Ishikawa (cell line): ENCODE measurements around the gene PLPPR3.

ENCODE experiments used
- CEBPB ChIP-seq: IDR thresholded peaks from 2 replicates; pipeline ENCODE4 v1.6.1; 2012
- CREB1 ChIP-seq: IDR thresholded peaks from 2 replicates; pipeline ENCODE4 v1.6.1; 2012; ENCODE audit warnings: low read depth
- EGR1 ChIP-seq: IDR thresholded peaks from 2 replicates; pipeline ENCODE4 v1.6.1; 2012
- EP300 ChIP-seq: IDR thresholded peaks from 2 replicates; pipeline ENCODE4 v1.6.1; 2012; ENCODE audit warnings: borderline replicate concordance
- FOXM1 ChIP-seq: IDR thresholded peaks from 2 replicates; pipeline ENCODE4 v1.6.1; 2012; ENCODE audit warnings: low read depth, borderline replicate concordance
- NFIC ChIP-seq: IDR thresholded peaks from 2 replicates; pipeline ENCODE4 v1.6.1; 2012
- RAD21 ChIP-seq: IDR thresholded peaks from 2 replicates; pipeline ENCODE4 v1.6.1; 2012; ENCODE audit warnings: low read depth
- REST ChIP-seq: IDR thresholded peaks from 2 replicates; pipeline ENCODE4 v1.6.1; 2012; ENCODE audit warnings: low read depth, mild to moderate bottlenecking
- TAF1 ChIP-seq: IDR thresholded peaks from 2 replicates; pipeline ENCODE4 v1.6.1; 2012; ENCODE audit warnings: low read depth, mild to moderate bottlenecking
- TCF12 ChIP-seq: IDR thresholded peaks from 2 replicates; pipeline ENCODE4 v1.6.1; 2012; ENCODE audit warnings: low read depth
- TEAD4 ChIP-seq: IDR thresholded peaks from 2 replicates; pipeline ENCODE4 v1.6.1; 2012
- YY1 ChIP-seq: IDR thresholded peaks from 2 replicates; pipeline ENCODE4 v1.6.1; 2012; ENCODE audit warnings: low read depth
- ZBTB7A ChIP-seq: IDR thresholded peaks from 2 replicates; pipeline ENCODE4 v1.6.1; 2012; ENCODE audit warnings: low read depth
- TF ChIP-seq, protein P1 (sequence below): IDR thresholded peaks from 2 replicates; pipeline ENCODE4 v1.6.1; 2012
- TF ChIP-seq, protein P2 (sequence below): IDR thresholded peaks from 2 replicates; pipeline ENCODE4 v1.6.1; 2012

PLPPR3 gene

GRCh38 chr19:854549-854948 is 32.8 kb upstream of the PLPPR3 start:
- TF ChIP-seq CREB1 = no peak
- TF ChIP-seq REST = no peak
- no peak for TF ChIP-seq TEAD4
- no peak for TF ChIP-seq EP300
- TF ChIP-seq TCF12 = no peak

- TF ChIP-seq TAF1 (no peak), REST (no peak), EGR1 (no peak), TEAD4 (no peak), EP300 (no peak), RAD21 (no peak), ZBTB7A (no peak; the same call in 1 of the 2 replicates), TCF12 (no peak), FOXM1 (no peak), YY1 (no peak), NFIC (no peak), CEBPB (no peak), CREB1 (no peak)
- TF ChIP-seq, protein P1, sequence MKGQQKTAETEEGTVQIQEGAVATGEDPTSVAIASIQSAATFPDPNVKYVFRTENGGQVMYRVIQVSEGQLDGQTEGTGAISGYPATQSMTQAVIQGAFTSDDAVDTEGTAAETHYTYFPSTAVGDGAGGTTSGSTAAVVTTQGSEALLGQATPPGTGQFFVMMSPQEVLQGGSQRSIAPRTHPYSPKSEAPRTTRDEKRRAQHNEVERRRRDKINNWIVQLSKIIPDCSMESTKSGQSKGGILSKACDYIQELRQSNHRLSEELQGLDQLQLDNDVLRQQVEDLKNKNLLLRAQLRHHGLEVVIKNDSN = no peak
- TF ChIP-seq, protein P2, sequence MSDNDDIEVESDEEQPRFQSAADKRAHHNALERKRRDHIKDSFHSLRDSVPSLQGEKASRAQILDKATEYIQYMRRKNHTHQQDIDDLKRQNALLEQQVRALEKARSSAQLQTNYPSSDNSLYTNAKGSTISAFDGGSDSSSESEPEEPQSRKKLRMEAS = no peak
Observed at GRCh38 chr19:853014-853585, 31.3 kb upstream of the PLPPR3 start.

DNA sequence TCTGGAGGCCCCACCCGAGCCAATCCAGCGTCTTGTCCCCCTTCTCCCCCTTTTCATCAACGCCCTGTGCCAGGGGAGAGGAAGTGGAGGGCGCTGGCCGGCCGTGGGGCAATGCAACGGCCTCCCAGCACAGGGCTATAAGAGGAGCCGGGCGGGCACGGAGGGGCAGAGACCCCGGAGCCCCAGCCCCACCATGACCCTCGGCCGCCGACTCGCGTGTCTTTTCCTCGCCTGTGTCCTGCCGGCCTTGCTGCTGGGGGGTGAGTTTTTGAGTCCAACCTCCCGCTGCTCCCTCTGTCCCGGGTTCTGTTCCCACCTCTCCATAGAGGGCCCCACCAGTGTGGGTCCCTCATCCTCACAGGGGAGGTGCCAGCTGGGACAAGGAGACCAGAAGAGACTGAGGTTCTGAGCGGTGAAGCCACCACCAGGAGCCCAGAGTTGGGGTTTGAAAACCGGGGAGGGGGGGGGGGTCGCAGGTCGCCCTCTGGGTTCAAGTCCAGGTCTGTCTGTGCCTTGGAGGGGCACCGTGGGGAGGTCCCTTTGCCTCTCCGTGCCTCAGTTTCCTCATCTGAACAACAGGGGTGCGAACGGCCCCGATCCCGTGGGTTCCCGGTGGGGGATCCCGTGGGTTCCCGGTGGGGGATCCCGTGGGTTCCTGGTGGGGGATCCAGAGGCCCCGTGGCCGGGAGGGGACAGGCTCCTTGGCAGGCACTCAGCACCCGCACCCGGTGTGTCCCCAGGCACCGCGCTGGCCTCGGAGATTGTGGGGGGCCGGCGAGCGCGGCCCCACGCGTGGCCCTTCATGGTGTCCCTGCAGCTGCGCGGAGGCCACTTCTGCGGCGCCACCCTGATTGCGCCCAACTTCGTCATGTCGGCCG is 30.6 kb upstream of the PLPPR3 start, which contains the start of gene ELANE:
Gene ELANE, plus strand, starts transcription at position 168 of the 878 bp plus-strand sequence. Its CDS starts 26 bp downstream, at position 194.
- TF ChIP-seq NFIC (no peak), TEAD4 (no peak), ZBTB7A (peak; percentile 65; the same call in 1 of the 2 replicates), CREB1 (no peak), YY1 (no peak)

DNA sequence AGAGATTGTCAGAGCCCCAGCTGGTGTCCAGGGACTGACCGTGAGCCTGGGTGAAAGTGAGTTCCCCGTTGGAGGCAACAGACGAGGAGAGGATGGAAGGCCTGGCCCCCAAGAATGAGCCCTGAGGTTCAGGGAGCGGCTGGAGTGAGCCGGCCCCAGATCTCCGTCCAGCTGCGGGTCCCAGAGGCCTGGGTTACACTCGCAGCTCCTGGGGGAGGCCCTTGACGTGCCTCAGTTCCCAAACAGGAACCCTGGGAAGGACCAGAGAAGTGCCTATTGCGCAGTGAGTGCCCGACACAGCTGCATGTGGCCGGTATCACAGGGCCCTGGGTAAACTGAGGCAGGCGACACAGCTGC is 29.2 kb upstream of the PLPPR3 start:
- no peak for TF ChIP-seq YY1
- no peak for TF ChIP-seq TAF1
- TF ChIP-seq, protein P1 = no peak
- TF ChIP-seq REST = no peak
- TF ChIP-seq EGR1 = no peak
- no peak for TF ChIP-seq NFIC
- no peak for TF ChIP-seq TCF12
- TF ChIP-seq, protein P2 = no peak
- TF ChIP-seq CEBPB = no peak
- no peak for TF ChIP-seq ZBTB7A
- TF ChIP-seq FOXM1 = no peak
- TF ChIP-seq TEAD4 = no peak
- TF ChIP-seq CREB1 = no peak
